Subcutaneous adipose tissue (tissue), 4 donors: ENCODE results near the gene NYAP2. TPM values are rescaled to one million over a fixed set of nuclear protein-coding genes. Genes with fewer than 3 reads are reported as not detected.

Experiments
- CTCF ChIP-seq: fragments of 450-650 bp; IDR thresholded peaks from one replicate; pipeline ENCODE4 v1.5.1; 2016; ENCODE audit warnings: low read depth, mild to moderate bottlenecking, control low read depth, antibody characterized with exemption, moderate library complexity
- total RNA-seq, 4 donors: library from RNA; depleted of rRNA; stranded (reverse); fragments of >200 nt; gene quantifications; one replicate each; pipeline ENCODE4 v1.1.0, GENCODE V29; 2016

NYAP2 gene
- total RNA-seq, 4 donors from 2014 or later = 0.19 TPM; not detected in 3

- TF ChIP-seq CTCF = no peak
Observed at GRCh38 chr2:225590932-225591331, 191.4 kb downstream of the NYAP2 start.

GRCh38 chr2:225597911-225598310, 198.4 kb downstream of the NYAP2 start:
- no peak for TF ChIP-seq CTCF

- no peak for TF ChIP-seq CTCF
Observed at GRCh38 chr2:225598426-225598825, 198.9 kb downstream of the NYAP2 start.

GRCh38 chr2:225598897-225599296, 199.4 kb downstream of the NYAP2 start:
- TF ChIP-seq CTCF = no peak

- no peak for TF ChIP-seq CTCF
Observed at GRCh38 chr2:225599856-225600255, 200.3 kb downstream of the NYAP2 start.

- no peak for TF ChIP-seq CTCF
Observed at GRCh38 chr2:225600444-225600843, 200.9 kb downstream of the NYAP2 start.

- no peak for TF ChIP-seq CTCF
Observed at GRCh38 chr2:225600865-225601264, 201.4 kb downstream of the NYAP2 start.
